Panc1 (cell line): ENCODE measurements around the gene FARP1. TPM values are rescaled to one million over a fixed set of nuclear protein-coding genes. Genes with fewer than 3 reads are reported as not detected.
"Not testable (repeated sequence)": the region's sequence is repeated elsewhere in the genome, so short reads cannot be mapped to it uniquely, and the experiment has no call there.

Source experiments
- ATAC-seq: fragments of 200-7000 bp; cut with Tn5 transposase; 2 replicates; pipeline ENCODE4 v1.9.1; 2020; ENCODE audit warnings: mild to moderate bottlenecking, moderate library complexity
- BruUV-seq: library from RNA; stranded (reverse); fragments of 400-500 nt; replicated peaks from 2 replicates; lab custom pipeline; 2021; lab: Mats Ljungman, UMichigan
- CTCF ChIA-PET: fragments of 300-600 bp; sonication (Branson Sonifier 250); formaldehyde crosslinking; loops from one replicate; lab custom pipeline; 2022; ENCODE audit warnings: antibody characterized with exemption; lab: Charles Lee
- POLR2A ChIA-PET: fragments of 300-600 bp; sonication (Branson Sonifier 250); formaldehyde crosslinking; loops from one replicate; lab custom pipeline; 2022; ENCODE audit warnings: antibody characterized with exemption; lab: Charles Lee
- DNase-seq: peaks from one replicate; pipeline ENCODE4 v3.0.0-alpha.2; 2010; ENCODE audit warnings: low read depth, low spot score
- H3K27ac ChIP-seq: 2 replicates; pipeline ENCODE4 v1.5.1; 2011; ENCODE audit warnings: mild to moderate bottlenecking, low read length, inconsistent platforms
- H3K27me3 ChIP-seq: fragments of 200-500 bp; sonication (Bioruptor generic); 2 replicates; pipeline ENCODE4 v1.6.0; 2014; ENCODE audit warnings: low read length, inconsistent platforms; ENCODE audit not compliant: control insufficient read depth, insufficient read depth
- H3K36me3 ChIP-seq: fragments of 200-500 bp; sonication (Bioruptor generic); 2 replicates; pipeline ENCODE4 v1.5.1; 2014; ENCODE audit warnings: inconsistent platforms, mild to moderate bottlenecking, low read length, moderate library complexity; ENCODE audit not compliant: control insufficient read depth, insufficient read depth
- H3K4me1 ChIP-seq: 2 replicates; pipeline ENCODE4 v1.5.1; 2011; ENCODE audit warnings: inconsistent platforms, mild to moderate bottlenecking, low read length, moderate library complexity; ENCODE audit not compliant: control insufficient read depth, insufficient read depth
- H3K4me3 ChIP-seq, 2 experiments: 2 replicates each; pipeline ENCODE4 v1.5.1; 2011 to 2012; ENCODE audit warnings: low read depth in 2 of 2, low read length in 2 of 2, mild to moderate bottlenecking in 2 of 2, inconsistent platforms in 1 of 2, moderate library complexity in 1 of 2
- H3K9me3 ChIP-seq: fragments of 200-500 bp; sonication (Bioruptor generic); 2 replicates; pipeline ENCODE4 v1.5.1; 2014; ENCODE audit warnings: low read depth, mild to moderate bottlenecking, inconsistent platforms, low read length, moderate library complexity; ENCODE audit not compliant: control insufficient read depth, insufficient read depth
- POLR2AphosphoS5 ChIP-seq: IDR thresholded peaks from 2 replicates; pipeline ENCODE4 v1.6.1; 2012; ENCODE audit warnings: mild to moderate bottlenecking, low read depth, low read length, moderate library complexity
- REST ChIP-seq, 2 experiments: IDR thresholded peaks; 2 replicates each; pipeline ENCODE4 v1.6.1; 2011 to 2012; ENCODE audit warnings: low read depth in 2 of 2, control low read depth in 1 of 2, low read length in 1 of 2, mild to moderate bottlenecking in 1 of 2, moderate library complexity in 1 of 2; ENCODE audit not compliant: insufficient read depth in 1 of 2
- SIN3A ChIP-seq: IDR thresholded peaks from 2 replicates; pipeline ENCODE4 v1.6.1; 2012; ENCODE audit warnings: low read depth, mild to moderate bottlenecking, low read length, moderate library complexity, borderline replicate concordance; ENCODE audit not compliant: insufficient read depth
- TCF7L2 ChIP-seq: IDR thresholded peaks from 2 replicates; pipeline ENCODE4 v1.6.1; 2011; ENCODE audit warnings: mild to moderate bottlenecking, low read depth, low read length, inconsistent platforms
- in situ Hi-C: cut with HindIII; loops from 2 replicates; pipeline ENCODE4 v1.10.0; 2016; ENCODE audit warnings: low sequenced_read_pairs, low pct_unique_long_range_greater_than_20kb
- intact Hi-C: fragments of 100-400 bp; cut with micrococcal nuclease; formaldehyde crosslinking; loops from one replicate; pipeline ENCODE4 v1.10.0; 2022; ENCODE audit not compliant: unreplicated experiment
- total RNA-seq: library from RNA; stranded (reverse); gene quantifications from one replicate; pipeline ENCODE4 v1.2.1, GENCODE V29; 2021; ENCODE audit not compliant: unreplicated experiment
- TF ChIP-seq, protein P1 (sequence below): fragments of 450-650 bp; IDR thresholded peaks from 2 replicates; pipeline ENCODE4 v1.5.1; 2017; ENCODE audit warnings: mild to moderate bottlenecking

The FARP1 gene
- total RNA-seq, 1 experiment from 2014 or later, result 61.9 TPM

DNA sequence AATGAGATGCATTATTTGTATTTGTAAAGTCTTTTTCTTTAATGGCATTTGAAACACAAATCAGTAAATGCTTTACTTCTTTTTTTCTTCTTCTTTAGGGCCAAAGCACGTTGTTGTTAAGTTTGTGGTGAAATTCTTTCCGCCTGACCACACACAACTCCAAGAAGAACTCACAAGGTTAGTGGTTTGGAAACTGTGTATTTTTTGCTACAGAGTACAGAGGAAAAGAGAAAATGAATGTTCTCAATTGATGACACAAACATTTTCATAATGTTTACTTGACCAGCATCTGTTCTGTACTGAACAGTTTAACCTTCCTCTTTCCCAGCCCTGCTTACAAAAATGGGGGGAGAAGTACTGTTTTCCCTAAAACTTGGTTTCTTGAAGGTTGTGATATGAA lies 225.1 kb downstream of the FARP1 start:
- ChIA-PET POLR2A (no interaction called here), CTCF (no interaction called here)
- Histone ChIP-seq H3K27ac (no peak overlapping the region), H3K27me3 (no peaks in the 10 kb centered on the region), H3K36me3 (no peaks in the 10 kb centered on the region), H3K4me1 (no peaks in the 10 kb centered on the region), H3K9me3 (no peaks in the 10 kb centered on the region), H3K4me3 (no peak overlapping the region)
- no TSS peak for BruUV-seq
- in situ Hi-C loops, result no loop called here
- ATAC-seq, result no peak
- no peak for DNase-seq
- no peak for TF ChIP-seq REST (IDR thresholded peaks at IDR 0.05; ENCODE audit: insufficient read depth in 1 of 2, low read depth in 2 of 2, low read length in 1 of 2)
- intact Hi-C loops, result no loop called here

- CTCF ChIA-PET, ATAC-seq, POLR2A ChIA-PET, H3K27ac ChIP-seq, intact Hi-C loops, BruUV-seq, H3K36me3 ChIP-seq, H3K9me3 ChIP-seq, H3K4me1 ChIP-seq, H3K4me3 ChIP-seq, in situ Hi-C loops, H3K27me3 ChIP-seq, DNase-seq: not testable (repeated sequence)
Measured at GRCh38 chr13:98369520-98369919, 226.6 kb downstream of the FARP1 start.

GRCh38 chr13:98370261-98370660 lies 227.4 kb downstream of the FARP1 start:
- Histone ChIP-seq H3K27ac (no peak overlapping the region), H3K9me3 (no peaks in the 10 kb centered on the region), H3K4me3 (no peak overlapping the region), H3K27me3 (no peaks in the 10 kb centered on the region), H3K4me1 (no peaks in the 10 kb centered on the region), H3K36me3 (no peaks in the 10 kb centered on the region)
- ChIA-PET CTCF (no interaction called here), POLR2A (no interaction called here)
- BruUV-seq, result no TSS peak
- intact Hi-C loops, result no loop called here
- DNase-seq, result no peak
- ATAC-seq, result no peak
- TF ChIP-seq SIN3A, result no peak
- no peak for TF ChIP-seq POLR2AphosphoS5
- TF ChIP-seq, protein P1, sequence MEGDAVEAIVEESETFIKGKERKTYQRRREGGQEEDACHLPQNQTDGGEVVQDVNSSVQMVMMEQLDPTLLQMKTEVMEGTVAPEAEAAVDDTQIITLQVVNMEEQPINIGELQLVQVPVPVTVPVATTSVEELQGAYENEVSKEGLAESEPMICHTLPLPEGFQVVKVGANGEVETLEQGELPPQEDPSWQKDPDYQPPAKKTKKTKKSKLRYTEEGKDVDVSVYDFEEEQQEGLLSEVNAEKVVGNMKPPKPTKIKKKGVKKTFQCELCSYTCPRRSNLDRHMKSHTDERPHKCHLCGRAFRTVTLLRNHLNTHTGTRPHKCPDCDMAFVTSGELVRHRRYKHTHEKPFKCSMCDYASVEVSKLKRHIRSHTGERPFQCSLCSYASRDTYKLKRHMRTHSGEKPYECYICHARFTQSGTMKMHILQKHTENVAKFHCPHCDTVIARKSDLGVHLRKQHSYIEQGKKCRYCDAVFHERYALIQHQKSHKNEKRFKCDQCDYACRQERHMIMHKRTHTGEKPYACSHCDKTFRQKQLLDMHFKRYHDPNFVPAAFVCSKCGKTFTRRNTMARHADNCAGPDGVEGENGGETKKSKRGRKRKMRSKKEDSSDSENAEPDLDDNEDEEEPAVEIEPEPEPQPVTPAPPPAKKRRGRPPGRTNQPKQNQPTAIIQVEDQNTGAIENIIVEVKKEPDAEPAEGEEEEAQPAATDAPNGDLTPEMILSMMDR, result no peak
- TF ChIP-seq REST (IDR thresholded peaks at IDR 0.05; ENCODE audit: insufficient read depth in 1 of 2, low read depth in 2 of 2, low read length in 1 of 2), result no peak
- no peak for TF ChIP-seq TCF7L2
- in situ Hi-C loops, result no loop called here
